Measurements from ENCODE around the gene MRPS30.

MRPS30 gene

GRCh38 chr5:44835693-44836092 is 26.9 kb downstream of the MRPS30 start:
- no peak overlapping the region for H3K27ac ChIP-seq
- POLR2A ChIA-PET (ENCODE audit: low non-redundant PET), result no interaction called here
- TF ChIP-seq CTCF (conservative IDR thresholded peaks at IDR 0.05; ENCODE audit: low read depth), result no peak

GRCh38 chr5:44839018-44839681 is 30.4 kb downstream of the MRPS30 start:
- DNase-seq (ENCODE audit: low spot score), result no peak
- ChIA-PET CTCF (interaction anchor here (0.6 kb wide), 1 partner anchor 229 kb away, joined by 3 read pairs; no protein-coding TSS in a partner anchor), POLR2A (ENCODE audit: low non-redundant PET) (no interaction called here)
- no peak overlapping the region for H3K27ac ChIP-seq
- no peak for TF ChIP-seq CTCF (conservative IDR thresholded peaks at IDR 0.05; ENCODE audit: low read depth)

More at GRCh38 chr5:44835693-44836092, 26.9 kb downstream of the MRPS30 start:
- no peak for DNase-seq (ENCODE audit: low spot score)
- CTCF ChIA-PET, result no interaction called here

- no peak for TF ChIP-seq CTCF (conservative IDR thresholded peaks at IDR 0.05; ENCODE audit: low read depth)
- CTCF ChIA-PET, result interaction anchor here (0.6 kb wide), 1 partner anchor 26 kb away, joined by 3 read pairs; no protein-coding TSS in a partner anchor
- POLR2A ChIA-PET (ENCODE audit: low non-redundant PET), result no interaction called here
These were observed 33.9 kb downstream of the MRPS30 start for GRCh38 chr5:44842496-44843282.

GRCh38 chr5:44844744-44845143 is 36.0 kb downstream of the MRPS30 start:
- TF ChIP-seq CTCF (conservative IDR thresholded peaks at IDR 0.05; ENCODE audit: low read depth), result no peak
- no peak for DNase-seq (ENCODE audit: low spot score)
- no peak overlapping the region for H3K27ac ChIP-seq
- POLR2A ChIA-PET (ENCODE audit: low non-redundant PET), result no interaction called here
- CTCF ChIA-PET, result no interaction called here

More at GRCh38 chr5:44842496-44843282, 33.9 kb downstream of the MRPS30 start:
- DNase-seq (ENCODE audit: low spot score), result no peak
- no peak overlapping the region for H3K27ac ChIP-seq

- no peak for DNase-seq (ENCODE audit: low spot score)
- H3K27ac ChIP-seq, result no peak overlapping the region
- ChIA-PET CTCF (no interaction called here), POLR2A (ENCODE audit: low non-redundant PET) (no interaction called here)
- no peak for TF ChIP-seq CTCF (conservative IDR thresholded peaks at IDR 0.05; ENCODE audit: low read depth)
These were observed 37.0 kb downstream of the MRPS30 start for GRCh38 chr5:44845777-44846176.

- no peak for TF ChIP-seq CTCF (conservative IDR thresholded peaks at IDR 0.05; ENCODE audit: low read depth)
- CTCF ChIA-PET, result no interaction called here
These were observed 38.6 kb downstream of the MRPS30 start for GRCh38 chr5:44847206-44847852.

More at GRCh38 chr5:44847206-44847852, 38.6 kb downstream of the MRPS30 start:
- DNase-seq (ENCODE audit: low spot score), result no peak
- POLR2A ChIA-PET (ENCODE audit: low non-redundant PET), result no interaction called here
- no peak overlapping the region for H3K27ac ChIP-seq
